Stimulated activated CD4-positive, alpha-beta T cell treated with anti-CD3 and anti-CD28 coated beads, Interleukin-4, amount 100 ng/mL, for 24 hours (primary cell): ENCODE results near the gene WFDC2.

Experiments
- DNase-seq: peaks from one replicate; pipeline ENCODE4 v3.0.0-alpha.2; 2020

Gene WFDC2, protein sequence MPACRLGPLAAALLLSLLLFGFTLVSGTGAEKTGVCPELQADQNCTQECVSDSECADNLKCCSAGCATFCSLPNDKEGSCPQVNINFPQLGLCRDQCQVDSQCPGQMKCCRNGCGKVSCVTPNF

DNA sequence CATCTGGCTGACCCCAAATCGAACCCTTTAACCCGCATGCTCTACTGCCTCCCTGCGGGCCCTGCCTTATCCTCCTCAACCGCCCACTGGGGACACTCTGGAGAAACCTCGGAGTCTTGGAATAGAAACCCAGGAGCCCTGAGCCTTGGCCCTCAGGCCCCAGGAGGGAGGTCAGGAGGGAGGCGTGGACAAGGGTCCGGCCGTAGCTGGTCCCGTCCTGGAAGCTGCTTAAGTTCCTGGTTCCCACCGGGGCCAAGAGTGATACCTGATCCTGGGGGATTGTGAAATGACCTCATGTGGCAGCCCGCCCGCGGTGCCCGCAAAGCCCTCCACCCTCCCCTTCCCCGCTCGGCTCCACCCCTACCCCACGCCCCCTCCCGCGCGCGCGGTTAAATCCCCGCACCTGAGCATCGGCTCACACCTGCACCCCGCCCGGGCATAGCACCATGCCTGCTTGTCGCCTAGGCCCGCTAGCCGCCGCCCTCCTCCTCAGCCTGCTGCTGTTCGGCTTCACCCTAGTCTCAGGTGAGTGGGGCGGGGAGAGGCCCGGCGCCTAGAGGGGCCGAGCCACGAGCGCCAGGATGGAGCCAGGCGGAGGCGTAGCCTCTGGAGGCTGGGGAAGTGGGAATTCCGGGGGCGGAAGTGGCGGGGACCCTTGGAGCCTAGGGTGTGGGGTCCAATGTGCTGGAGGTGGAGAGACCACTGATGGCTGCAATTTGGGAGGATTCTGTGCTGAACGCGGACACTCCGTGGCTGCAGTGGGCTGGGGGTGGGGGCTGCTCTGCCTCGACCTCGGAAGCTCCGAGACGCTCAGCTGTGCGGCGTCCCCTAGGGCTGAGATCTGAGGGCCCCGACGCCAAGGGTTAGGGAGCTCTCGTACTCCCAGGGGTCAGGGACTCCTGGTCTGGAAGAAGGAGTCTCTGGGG is at the start of gene WFDC2:
Gene WFDC2 (plus strand): TSS at position 418 of the 926 bp plus-strand sequence. CDS start 29 bp downstream, at position 447.
- no peak for DNase-seq

DNA sequence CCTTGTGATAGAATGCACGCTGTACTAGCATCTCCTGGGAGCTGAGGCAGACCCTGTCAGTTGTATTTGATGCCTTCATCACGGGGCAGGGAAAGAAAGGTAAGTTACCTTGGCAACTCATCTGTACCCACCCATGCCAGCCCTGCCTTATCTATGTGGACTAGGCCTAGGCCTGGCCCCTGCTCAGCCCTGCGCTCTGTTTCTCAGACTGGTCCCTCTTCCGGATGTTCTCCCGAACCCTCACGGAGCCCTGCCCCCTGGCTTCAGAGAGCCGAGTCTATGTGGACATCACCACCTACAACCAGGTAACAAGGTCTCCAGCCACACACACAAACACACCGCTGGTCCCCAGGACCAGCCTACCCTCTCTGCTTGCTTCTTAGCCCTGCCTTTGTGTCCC is 49.4 kb upstream of the WFDC2 start:
- DNase-seq, result no peak

DNA sequence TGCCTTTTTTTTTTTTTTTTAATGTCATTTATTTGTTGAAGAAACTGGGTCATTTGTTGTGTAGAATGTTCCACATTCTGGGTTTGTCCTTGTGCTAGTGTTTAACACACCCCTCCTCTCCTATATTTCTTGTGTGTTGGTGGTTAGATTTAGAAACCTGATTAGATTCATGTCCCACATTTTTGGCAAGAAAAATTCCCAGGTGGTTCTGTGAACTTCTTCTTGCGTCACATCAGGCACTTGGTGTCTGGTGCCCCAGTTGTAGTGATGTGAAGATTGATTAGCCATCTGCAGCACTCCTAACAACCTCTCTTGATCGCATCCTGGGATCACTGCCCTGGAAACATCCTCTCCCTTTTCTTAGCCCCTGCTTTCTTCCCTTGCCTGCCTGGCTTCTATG is 45.9 kb upstream of the WFDC2 start:
- no peak for DNase-seq

DNA sequence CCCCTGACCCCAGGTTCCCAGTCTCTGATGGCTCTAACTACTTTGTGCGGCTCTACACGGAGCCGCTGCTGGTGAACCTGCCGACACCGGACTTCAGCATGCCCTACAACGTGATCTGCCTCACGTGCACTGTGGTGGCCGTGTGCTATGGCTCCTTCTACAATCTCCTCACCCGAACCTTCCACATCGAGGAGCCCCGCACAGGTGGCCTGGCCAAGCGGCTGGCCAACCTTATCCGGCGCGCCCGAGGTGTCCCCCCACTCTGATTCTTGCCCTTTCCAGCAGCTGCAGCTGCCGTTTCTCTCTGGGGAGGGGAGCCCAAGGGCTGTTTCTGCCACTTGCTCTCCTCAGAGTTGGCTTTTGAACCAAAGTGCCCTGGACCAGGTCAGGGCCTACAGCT is 44.0 kb upstream of the WFDC2 start:
- DNase-seq, result no peak

DNA sequence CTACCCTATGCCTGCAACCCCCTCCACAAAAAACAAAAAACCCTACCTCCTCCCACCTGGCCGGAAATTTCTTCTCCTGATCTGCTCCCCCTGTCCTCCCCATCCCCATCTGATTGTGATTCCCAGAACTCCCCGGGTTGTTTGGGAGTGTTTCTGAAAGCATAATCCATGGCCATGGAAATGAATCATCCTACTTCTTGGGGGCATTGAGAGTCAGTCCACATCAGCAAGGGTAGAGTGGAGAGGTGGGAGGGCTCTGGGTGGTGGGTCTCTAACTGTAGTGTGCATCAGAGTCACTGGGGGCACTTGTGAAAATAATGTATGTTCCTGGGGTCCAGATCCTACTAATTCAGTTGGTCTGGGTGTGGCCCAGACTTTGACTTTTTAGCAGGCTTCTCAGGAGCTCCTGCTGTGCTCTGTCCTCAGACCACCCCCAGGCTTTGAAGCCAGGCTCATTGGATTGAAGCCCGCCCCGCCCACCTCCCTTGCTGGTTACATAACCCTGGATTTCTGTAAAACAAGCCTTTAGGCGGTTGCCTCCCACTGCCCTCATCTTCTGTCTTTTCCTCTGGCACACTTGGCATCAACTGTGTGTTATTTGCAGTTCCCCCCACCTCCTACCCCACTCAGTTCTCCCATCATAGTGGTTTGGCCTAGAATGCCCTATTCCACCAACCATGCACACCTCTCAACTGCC is 43.1 kb upstream of the WFDC2 start:
- DNase-seq, result no peak

DNA sequence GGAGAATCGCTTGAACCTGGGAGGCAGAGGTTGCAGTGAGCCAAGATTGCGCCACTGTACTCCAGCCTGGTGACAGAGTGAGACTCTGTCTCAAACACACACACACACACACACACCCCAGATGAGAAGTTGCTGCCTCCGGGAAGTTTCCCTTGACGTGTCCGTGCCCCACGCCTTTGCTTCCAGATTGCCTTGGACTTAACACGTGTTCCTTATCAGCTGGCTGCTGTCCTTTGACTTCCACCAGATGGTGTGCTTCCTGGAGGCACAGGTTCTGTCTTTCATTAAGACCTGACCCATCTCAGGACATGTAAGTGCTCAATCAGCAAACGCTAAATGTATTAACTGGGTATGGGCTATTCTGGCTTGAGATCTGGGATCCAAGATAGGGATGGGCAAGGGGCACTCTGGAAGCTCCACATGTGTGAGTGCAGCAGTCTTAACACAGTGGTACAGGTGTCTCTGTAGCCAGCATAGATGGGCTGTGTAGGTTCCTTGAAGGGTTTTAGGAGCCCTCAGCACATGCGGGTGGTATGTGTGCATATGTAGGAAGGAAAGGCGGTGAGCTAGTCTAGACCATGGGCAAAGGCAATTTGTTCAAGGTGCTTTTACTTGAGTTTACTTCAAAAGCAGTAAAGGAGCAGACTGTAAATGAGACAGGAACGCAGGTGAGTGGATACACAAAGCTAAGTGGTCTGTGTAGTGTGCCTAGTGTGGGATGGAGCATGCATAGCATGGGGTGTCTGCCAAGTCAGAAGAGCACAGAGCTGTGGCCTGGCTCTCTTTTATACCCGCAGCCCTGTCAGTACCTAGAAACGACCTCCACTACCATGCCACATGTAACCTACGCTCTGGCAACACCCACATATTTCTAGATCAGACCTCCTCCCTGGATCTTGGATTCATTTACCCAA is 42.1 kb upstream of the WFDC2 start:
- no peak for DNase-seq

DNA sequence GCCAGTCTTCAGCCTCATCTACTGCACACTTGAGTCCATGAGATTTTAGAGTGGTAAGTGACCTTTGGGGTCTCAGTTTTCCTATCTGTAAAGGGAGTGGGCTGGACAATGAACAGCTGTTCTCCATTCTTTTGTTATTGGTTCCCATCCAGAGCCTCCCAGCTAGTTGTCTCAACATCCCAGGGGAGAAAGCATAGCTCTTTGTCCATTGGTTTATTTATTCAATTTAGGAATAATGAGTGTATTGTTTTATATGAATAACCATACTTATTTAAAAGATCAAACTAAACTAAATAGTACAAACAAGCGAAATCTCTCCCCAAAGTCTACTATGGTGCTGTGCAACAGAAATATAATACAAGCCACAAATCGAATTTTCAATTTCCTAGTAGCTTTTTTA is 39.9 kb upstream of the WFDC2 start:
- no peak for DNase-seq

DNA sequence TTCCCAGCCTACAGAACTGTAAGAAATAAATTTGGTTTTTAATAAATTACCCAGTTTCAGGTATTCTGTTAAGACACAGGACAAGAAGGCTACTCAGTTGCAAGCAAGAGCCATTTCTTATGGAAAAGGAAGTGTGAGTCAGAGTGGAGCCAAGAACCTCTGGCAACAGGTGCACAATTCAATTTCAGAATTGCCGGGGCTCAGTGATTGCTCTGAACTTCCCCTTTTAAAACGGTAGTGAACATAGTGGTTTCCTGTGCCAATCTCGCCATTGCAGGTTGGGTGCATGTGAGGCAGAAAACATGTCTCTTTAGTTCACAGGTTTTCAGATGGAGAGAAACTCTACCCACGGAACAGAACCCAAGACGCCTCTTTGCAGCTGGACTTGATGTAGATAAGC is 37.3 kb upstream of the WFDC2 start:
- DNase-seq, result no peak

DNA sequence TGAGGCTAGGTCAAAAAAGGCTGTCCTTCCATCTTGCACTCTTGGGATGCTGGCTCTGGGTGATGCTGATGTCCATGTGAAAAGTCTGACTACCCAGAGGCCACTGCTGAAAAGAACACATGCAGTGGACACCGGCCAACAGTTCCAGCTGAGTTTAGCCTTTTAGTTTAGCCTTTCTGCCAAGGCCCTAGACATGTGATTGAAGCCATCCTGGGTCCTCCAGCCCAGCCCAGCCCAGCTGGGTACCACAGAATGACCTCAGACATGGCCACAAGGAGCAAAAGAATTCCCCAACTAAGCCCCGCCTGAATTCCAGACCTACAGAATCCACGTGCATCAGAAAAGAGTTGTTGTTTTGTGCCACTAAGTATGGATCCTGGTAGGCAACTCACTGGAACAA is 36.2 kb upstream of the WFDC2 start:
- DNase-seq, result no peak

DNA sequence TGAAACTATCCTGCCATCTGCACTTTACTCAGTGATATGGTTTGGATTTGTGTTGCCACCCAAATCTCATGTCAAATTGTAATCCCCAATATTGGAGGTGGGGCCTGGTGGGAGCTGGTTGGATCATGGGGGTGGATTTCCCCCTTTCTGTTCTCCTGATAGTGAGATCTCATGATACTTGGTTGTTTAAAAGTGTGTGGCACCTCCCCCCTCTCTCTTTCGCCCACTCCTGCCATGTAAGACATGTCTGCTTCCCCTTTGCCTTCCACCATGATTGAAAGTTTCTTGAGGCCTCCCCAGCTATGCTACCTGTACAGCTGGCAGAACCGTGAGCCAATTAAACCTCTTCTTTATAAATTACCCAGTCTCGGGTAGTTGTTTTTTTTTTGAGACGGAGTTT is 35.6 kb upstream of the WFDC2 start:
- DNase-seq, result no peak

DNA sequence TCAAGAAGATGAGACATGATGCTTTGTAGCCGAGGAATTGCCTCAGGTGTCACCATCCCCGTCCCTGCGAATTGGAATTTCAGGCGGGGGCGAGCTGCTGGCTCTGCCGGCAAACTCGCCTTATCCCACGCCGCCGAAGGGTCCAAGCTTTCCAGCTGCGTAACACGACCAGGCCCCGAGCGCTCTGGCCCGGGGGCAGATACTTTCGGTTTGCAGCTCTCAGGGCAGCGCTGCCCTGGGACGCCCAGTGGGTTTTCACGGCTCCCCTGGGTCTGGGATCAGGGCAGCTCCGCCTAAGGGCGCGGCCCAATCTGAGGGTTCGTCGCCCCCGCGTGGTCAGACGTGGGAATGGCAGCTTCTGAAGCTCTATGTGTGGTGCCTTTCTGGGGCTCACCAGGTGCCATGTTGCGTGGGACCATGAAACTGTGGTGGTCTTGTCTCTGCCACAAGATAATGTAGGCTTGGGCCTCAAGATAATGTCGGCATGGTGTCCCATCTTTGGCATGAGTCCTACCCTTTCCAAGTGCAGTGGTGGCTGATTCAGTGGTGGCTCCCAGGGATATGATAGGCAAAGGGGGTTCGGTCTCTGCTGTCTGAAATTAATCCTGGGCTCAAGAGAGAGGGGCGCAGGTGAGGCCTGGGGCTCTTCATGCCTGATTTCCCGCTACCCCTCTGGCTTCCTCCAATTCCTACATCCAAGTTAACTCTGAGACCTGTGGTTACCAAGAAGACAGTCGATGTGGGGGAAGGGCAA is 32.6 kb upstream of the WFDC2 start:
- peak; percentile 87 for DNase-seq

DNA sequence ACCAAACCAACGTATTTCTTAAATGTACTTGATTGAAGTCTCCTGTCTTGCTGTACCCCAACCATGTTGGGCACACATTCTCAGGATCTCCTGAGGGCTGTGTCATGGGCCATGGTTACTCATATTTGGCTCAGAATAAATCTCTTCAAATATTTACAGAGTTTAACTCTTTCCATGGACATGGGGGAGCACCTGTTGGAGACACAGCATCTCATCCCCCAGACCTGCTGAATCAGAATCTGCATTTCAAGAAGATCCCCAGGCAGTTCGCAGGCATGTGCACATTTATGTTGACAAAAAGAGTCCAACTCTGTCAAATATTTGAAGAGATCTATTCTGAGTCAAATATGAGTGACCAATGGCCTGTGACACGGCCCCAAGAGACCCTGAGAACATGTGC is 29.1 kb upstream of the WFDC2 start:
- DNase-seq, result no peak

DNA sequence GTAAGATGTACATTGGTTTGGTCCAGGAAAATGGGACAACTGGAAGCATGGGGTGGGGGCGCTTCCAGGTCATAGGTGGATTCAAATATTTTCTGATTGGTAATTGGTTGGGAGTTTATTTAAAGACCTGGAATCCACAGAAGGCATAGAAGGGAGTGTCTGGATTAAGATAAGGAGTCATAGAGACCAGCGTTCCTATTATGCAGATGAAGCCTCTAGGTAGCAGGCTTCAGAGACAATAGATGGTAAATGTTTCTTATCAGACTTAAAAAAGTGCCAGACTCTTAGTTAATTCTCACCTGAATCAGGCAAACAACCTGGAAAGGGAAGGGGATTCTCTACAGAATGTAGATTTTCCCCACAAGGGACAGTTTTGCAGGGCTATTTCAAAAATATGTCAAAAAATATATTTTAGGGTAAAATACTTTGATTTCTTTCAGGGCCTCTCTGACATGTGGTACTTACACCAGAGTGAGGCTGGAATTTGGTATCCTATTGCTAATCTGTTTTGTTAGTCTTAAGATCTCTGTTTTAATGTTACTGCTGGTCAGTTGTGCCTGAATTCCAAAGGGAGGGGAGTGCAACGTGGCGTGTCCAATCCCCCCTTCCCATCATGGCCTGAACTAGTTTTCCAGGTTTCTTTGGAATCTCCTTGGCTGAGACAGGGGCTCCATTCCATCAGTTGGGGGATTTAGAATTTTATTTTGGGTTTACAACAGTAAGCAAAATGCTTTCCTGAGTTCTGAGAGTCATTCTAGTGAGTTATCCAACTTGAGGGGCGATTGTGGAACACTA is 28.5 kb upstream of the WFDC2 start:
- DNase-seq, result no peak

DNA sequence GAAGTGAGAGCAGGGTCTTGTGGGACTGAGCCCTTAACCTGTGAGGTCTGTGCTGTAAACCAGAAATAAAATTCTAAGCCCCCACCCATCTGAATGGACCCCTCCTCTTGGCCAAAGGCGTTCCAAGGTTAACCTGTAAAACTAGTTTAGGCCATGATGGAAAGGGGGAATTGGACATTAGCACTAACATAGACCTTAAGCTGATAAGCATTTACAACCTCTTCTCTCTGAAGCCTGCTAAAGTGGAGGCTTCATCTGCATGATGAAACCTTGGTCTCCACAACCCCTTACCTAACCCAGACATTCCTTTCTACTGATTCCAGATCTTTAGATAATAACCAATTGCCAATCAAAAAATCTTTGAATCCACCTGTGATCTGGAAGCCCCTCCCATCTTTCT is 27.8 kb upstream of the WFDC2 start:
- DNase-seq, result no peak

DNA sequence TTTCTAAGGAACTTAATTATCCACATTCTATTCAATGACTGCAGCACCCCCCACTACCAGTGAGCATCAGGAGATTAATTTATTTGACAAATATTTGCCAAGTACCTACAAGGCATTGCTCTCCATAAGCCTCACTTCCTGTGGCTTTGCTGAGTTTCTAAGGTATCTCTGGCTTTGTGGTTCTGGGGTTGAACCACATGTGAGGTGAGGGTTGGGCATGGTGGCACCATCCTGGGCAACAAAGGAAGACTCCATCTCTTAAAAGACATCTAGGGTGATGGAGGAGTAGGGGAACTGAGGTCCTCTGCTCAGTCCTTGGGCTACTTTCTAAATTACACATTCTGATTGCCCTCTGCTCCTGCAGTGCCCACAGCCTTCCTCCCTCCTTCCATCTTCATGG is 25.5 kb upstream of the WFDC2 start:
- no peak for DNase-seq

DNA sequence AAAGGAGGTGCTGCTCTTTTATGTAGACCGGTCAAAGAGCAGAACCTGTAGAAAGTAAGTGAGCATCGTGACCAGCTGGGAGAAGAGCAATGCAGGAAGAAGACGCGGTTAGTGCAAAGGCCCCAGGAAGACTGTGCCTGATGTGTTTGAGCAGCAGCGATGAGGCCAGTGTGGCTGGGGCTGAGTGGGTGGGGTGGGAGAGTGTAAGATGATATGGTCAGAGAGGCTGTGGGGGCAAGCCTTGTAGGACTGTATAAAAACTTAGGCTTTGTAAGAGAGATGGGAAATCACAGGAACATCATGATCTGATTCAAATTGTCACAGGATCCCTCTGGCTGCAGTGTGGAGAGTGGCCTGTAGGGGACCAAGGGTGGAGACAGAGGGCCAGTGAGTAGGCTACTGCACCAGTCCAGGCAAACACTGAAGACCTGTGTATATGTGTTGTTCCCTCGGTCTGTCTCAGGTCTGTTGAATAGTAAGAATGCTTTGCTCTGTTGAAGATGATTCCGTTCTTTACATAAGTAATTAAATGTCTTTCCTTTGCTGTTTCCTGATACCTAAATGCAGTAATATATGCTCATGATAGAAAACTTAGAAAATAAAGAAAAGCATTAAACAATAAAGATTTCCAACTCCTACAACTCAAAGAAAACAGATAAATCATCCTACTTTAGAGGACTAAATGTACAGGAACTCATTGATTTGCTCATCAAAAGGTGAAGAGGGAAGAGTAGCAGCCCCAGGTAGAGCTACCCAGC is 23.6 kb upstream of the WFDC2 start:
- DNase-seq, result peak; percentile 45

DNA sequence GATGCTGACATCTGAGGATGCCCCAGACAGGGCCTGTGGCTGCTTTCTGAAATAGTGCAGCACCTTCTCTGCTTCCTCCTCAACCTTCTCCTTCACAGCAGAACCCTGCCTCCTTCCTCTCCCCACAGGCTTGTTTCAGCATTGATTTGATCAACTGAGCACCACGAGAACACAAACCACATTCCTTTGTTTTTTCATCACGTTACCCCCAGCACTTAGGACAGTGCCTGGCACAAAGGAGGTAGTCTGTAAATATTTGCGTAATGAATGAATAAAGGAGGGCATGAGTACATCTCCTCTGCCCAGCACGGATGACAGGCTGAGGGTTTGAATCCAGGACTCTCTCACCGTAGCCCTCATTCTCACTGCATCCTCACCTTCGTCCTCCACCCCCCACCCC is 21.3 kb upstream of the WFDC2 start:
- no peak for DNase-seq

DNA sequence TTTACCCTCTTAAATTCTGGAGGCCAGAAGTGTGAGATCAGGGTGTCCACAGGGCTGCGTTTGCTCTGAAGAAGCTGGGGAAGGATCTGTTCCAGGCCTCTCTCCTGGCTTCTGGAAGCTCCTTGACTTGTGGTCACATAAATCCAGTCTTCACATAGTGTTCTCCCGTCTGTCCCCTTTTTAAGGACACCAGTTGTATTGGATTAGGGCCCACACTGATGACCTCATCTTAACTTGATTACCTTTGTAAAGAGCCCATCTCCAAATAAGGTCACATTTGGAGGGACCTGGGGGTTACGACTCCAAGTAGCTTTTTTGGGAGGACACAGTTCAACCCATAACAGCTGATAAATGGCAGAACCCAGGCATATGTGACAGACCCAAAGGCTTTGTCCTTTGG is 20.0 kb upstream of the WFDC2 start:
- no peak for DNase-seq

DNA sequence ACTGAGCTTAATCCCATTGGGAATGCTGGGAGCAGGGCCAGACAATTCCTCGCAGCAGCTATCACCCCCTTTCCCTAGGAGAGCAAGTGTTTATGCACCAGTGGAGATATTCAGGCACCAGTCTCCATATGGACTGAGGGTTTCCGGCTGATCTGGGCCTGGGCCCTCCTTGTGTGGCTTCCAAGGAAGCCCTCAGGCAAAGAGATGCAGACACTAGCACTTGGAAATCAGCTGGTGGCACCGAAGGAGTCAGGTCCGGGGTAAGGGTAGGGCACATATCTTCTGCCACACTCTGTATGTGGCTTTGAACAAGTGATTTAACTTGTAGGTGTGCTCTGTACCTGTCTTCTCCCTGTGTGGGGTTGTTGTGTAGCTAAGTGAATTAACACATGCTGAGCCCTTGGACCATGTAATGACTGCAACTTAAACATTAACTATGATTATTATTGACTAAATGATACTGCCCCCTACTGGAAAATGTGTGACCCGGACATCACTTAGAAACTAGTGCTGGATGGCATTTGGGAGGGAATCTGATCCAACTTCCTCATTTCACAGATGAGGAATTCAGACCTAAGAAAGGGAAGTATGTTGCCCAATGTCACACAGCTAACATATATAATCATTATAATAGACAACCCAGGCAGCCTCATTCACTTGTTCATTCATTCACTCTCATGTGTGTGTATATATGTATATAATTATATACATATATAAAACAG is 19.3 kb upstream of the WFDC2 start:
- peak; percentile 19 for DNase-seq

DNA sequence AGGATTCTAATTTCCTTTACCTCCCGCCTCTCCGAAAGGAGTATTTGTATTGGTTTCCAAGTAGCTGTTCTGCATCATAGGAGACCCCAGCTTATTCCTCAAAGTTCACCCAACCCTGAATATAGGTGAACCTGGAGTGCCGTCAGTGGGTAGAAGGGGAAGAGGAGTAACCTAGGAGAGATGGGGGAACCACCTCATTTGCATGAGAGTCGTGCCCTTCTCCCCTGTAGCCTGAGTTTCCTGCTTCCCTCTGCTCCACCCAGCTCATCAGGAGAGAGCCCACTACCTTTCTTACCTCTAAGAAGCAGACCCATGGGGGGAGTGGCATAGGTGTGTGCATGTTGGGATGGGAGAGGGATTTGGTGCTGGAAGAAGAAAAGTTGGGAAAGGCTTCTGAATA is 17.3 kb upstream of the WFDC2 start:
- no peak for DNase-seq
